LNCAP (cell line): ENCODE results near the gene ZDHHC15.

Source experiments
- TF ChIP-seq, protein P1 (sequence below): fragments of 450-650 bp; IDR thresholded peaks from 2 replicates; pipeline ENCODE4 v1.5.1; 2017; ENCODE audit warnings: mild to moderate bottlenecking

ZDHHC15 gene

GRCh38 chrX:75369721-75370120 is 153.1 kb downstream of the ZDHHC15 start:
- TF ChIP-seq, protein P1, sequence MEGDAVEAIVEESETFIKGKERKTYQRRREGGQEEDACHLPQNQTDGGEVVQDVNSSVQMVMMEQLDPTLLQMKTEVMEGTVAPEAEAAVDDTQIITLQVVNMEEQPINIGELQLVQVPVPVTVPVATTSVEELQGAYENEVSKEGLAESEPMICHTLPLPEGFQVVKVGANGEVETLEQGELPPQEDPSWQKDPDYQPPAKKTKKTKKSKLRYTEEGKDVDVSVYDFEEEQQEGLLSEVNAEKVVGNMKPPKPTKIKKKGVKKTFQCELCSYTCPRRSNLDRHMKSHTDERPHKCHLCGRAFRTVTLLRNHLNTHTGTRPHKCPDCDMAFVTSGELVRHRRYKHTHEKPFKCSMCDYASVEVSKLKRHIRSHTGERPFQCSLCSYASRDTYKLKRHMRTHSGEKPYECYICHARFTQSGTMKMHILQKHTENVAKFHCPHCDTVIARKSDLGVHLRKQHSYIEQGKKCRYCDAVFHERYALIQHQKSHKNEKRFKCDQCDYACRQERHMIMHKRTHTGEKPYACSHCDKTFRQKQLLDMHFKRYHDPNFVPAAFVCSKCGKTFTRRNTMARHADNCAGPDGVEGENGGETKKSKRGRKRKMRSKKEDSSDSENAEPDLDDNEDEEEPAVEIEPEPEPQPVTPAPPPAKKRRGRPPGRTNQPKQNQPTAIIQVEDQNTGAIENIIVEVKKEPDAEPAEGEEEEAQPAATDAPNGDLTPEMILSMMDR: no peak

DNA sequence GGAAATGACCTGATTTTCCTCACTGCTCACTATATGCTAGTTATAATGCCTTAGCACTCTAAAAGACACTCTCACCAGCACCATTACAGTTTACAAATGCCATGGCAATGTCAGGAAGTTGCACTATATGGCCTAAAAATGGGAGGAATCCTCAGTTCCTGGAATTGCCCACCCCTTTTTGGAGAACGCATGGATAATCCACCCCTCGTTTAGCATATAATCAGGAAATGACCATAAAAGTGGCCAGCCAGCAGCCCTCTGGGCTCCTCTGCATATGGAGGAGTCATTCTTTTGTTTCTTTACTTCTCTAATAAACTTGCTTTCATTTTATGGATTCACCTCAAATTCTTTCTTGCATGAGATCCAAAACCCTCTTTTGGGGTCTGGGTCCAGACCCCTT is 156.0 kb downstream of the ZDHHC15 start:
- TF ChIP-seq, protein P1: no peak

- TF ChIP-seq, protein P1: no peak
These were observed 157.4 kb downstream of the ZDHHC15 start for GRCh38 chrX:75365243-75365975.

DNA sequence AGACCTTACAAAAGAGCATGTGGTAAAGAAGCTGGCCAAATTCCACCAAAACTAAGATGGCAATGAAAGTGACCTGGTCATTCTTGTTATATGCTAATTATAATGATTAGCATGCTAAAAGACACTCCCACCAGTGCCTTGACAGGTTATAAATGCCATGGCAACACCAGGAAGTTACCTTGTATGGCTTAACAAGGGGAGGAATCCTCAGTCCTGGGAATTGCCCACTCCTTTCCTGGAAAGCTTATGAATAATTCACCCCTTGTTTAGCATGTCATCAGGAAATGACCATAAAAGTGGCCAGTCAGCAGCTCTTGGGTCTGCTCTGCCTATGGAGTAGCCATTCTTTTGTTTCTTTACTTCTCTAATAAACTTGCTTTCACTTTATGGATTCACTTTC is 161.0 kb downstream of the ZDHHC15 start:
- TF ChIP-seq, protein P1: no peak

DNA sequence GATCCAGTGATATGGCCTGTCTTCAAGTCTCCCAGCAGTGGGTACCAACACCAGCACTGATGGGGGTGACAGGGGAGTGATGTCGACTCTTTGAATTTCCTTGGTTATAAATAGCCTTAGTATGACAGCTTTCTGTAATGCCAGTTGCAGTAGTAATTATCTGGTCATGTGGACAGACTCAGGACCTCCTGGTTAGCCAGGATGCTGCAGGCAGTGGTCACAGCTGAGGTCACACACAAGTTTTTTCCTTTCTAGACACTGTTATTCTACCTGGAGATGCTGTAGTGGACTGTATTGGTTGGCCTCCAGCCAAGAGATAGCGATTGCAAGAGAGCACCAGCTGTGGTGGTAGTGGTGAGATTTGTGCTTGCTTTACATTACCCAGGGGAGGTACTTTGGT is 185.3 kb downstream of the ZDHHC15 start:
- TF ChIP-seq, protein P1: no peak

- TF ChIP-seq, protein P1: no peak
These were observed 187.7 kb downstream of the ZDHHC15 start for GRCh38 chrX:75335127-75335458.

- TF ChIP-seq, protein P1: no peak
These were observed 195.2 kb downstream of the ZDHHC15 start for GRCh38 chrX:75327607-75328006.
